Progenitor cell of endocrine pancreas (in vitro differentiated cells): ENCODE measurements around the gene KRT85. TPM values are rescaled to one million over a fixed set of nuclear protein-coding genes. Genes with fewer than 3 reads are reported as not detected.

Experiments used
- DNase-seq: peaks from one replicate; pipeline ENCODE4 v3.0.0; 2021; ENCODE audit warnings: low spot score; ENCODE audit not compliant: unreplicated experiment
- H3K27ac Mint-ChIP-seq: 2 replicates; pipeline ENCODE4 v1.8.0; 2021; ENCODE audit warnings: mild to moderate bottlenecking, moderate library complexity, mixed read lengths
- H3K27me3 Mint-ChIP-seq: 2 replicates; pipeline ENCODE4 v1.8.0; 2021; ENCODE audit warnings: mixed read lengths
- H3K36me3 Mint-ChIP-seq: 2 replicates; pipeline ENCODE4 v1.8.0; 2022; ENCODE audit warnings: mixed read lengths; ENCODE audit not compliant: insufficient read depth
- H3K4me1 Mint-ChIP-seq: 2 replicates; pipeline ENCODE4 v1.8.0; 2021; ENCODE audit warnings: low read depth, mixed read lengths
- H3K4me3 Mint-ChIP-seq: 2 replicates; pipeline ENCODE4 v1.8.0; 2021; ENCODE audit warnings: low read depth, mild to moderate bottlenecking, moderate library complexity, mixed read lengths
- H3K9me3 Mint-ChIP-seq: 2 replicates; pipeline ENCODE4 v1.8.0; 2021; ENCODE audit warnings: low read depth, mixed read lengths
- CTCF ChIP-seq: fragments of 200-600 bp; sonication (generic); IDR thresholded peaks from one replicate; pipeline ENCODE4 v1.5.0; 2021; ENCODE audit warnings: antibody characterized with exemption, mild to moderate bottlenecking; ENCODE audit not compliant: unreplicated experiment
- total RNA-seq: library from RNA; stranded (reverse); gene quantifications from 2 replicates; pipeline ENCODE4 v1.2.1, GENCODE V29; 2021

The KRT85 gene
- total RNA-seq, 1 donor from 2014 or later: not detected

GRCh38 chr12:52323416-52324152 is 43.7 kb downstream of the KRT85 start:
- no peak overlapping the region for H3K27ac Mint-ChIP-seq
- no peaks in the 10 kb centered on the region for H3K9me3 Mint-ChIP-seq
- TF ChIP-seq CTCF: no peak
- DNase-seq: no peak
- H3K27me3 Mint-ChIP-seq: peaks cover 72% of the 10 kb centered on the region
- H3K4me3 Mint-ChIP-seq: no peak overlapping the region
- no peaks in the 10 kb centered on the region for H3K4me1 Mint-ChIP-seq
- no peaks in the 10 kb centered on the region for H3K36me3 Mint-ChIP-seq

- H3K36me3 Mint-ChIP-seq: no peaks in the 10 kb centered on the region
- H3K9me3 Mint-ChIP-seq: no peaks in the 10 kb centered on the region
- no peaks in the 10 kb centered on the region for H3K4me1 Mint-ChIP-seq
- H3K27me3 Mint-ChIP-seq: peaks cover 72% of the 10 kb centered on the region
- TF ChIP-seq CTCF: no peak
- no peak overlapping the region for H3K4me3 Mint-ChIP-seq
- H3K27ac Mint-ChIP-seq: no peak overlapping the region
- DNase-seq: no peak
These were observed 44.3 kb downstream of the KRT85 start for GRCh38 chr12:52323001-52323400.

- TF ChIP-seq CTCF: no peak
- H3K4me1 Mint-ChIP-seq: no peaks in the 10 kb centered on the region
- no peak overlapping the region for H3K27ac Mint-ChIP-seq
- H3K9me3 Mint-ChIP-seq: no peaks in the 10 kb centered on the region
- no peak overlapping the region for H3K4me3 Mint-ChIP-seq
- peaks cover 68% of the 10 kb centered on the region for H3K27me3 Mint-ChIP-seq
- no peaks in the 10 kb centered on the region for H3K36me3 Mint-ChIP-seq
- DNase-seq: no peak
These were observed 45.2 kb downstream of the KRT85 start for GRCh38 chr12:52322069-52322468.

GRCh38 chr12:52321418-52321817 is 45.9 kb downstream of the KRT85 start:
- H3K4me3 Mint-ChIP-seq: no peak overlapping the region
- H3K27me3 Mint-ChIP-seq: peaks cover 67% of the 10 kb centered on the region

GRCh38 chr12:52320784-52321400 is 46.4 kb downstream of the KRT85 start, which contains the start of gene KRT83:
Gene KRT83, minus strand, starts transcription at chr12:52321398. Its CDS starts 63 bp downstream, at chr12:52321335.
- Mint-ChIP-seq H3K27me3 (peaks cover 65% of the 10 kb centered on the region), H3K36me3 (no peaks in the 10 kb centered on the region), H3K4me1 (no peaks in the 10 kb centered on the region), H3K9me3 (no peaks in the 10 kb centered on the region), H3K27ac (no peak within 1 kb of the TSS), H3K4me3 (no peak within 1 kb of the TSS)
- no peak for DNase-seq
- no peak for TF ChIP-seq CTCF

More at GRCh38 chr12:52321418-52321817, 45.9 kb downstream of the KRT85 start:
- Mint-ChIP-seq H3K27ac (no peak overlapping the region), H3K36me3 (no peaks in the 10 kb centered on the region), H3K4me1 (no peaks in the 10 kb centered on the region), H3K9me3 (no peaks in the 10 kb centered on the region)
- no peak for DNase-seq
- no peak for TF ChIP-seq CTCF
